ENCODE measurements around the gene SH3BP5. TPM values are rescaled to one million over a fixed set of nuclear protein-coding genes. Genes with fewer than 3 reads are reported as not detected.

SH3BP5 gene, protein sequence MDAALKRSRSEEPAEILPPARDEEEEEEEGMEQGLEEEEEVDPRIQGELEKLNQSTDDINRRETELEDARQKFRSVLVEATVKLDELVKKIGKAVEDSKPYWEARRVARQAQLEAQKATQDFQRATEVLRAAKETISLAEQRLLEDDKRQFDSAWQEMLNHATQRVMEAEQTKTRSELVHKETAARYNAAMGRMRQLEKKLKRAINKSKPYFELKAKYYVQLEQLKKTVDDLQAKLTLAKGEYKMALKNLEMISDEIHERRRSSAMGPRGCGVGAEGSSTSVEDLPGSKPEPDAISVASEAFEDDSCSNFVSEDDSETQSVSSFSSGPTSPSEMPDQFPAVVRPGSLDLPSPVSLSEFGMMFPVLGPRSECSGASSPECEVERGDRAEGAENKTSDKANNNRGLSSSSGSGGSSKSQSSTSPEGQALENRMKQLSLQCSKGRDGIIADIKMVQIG
- 10 to 100 TPM; 47.2 to 82.4 TPM for total RNA-seq

DNA sequence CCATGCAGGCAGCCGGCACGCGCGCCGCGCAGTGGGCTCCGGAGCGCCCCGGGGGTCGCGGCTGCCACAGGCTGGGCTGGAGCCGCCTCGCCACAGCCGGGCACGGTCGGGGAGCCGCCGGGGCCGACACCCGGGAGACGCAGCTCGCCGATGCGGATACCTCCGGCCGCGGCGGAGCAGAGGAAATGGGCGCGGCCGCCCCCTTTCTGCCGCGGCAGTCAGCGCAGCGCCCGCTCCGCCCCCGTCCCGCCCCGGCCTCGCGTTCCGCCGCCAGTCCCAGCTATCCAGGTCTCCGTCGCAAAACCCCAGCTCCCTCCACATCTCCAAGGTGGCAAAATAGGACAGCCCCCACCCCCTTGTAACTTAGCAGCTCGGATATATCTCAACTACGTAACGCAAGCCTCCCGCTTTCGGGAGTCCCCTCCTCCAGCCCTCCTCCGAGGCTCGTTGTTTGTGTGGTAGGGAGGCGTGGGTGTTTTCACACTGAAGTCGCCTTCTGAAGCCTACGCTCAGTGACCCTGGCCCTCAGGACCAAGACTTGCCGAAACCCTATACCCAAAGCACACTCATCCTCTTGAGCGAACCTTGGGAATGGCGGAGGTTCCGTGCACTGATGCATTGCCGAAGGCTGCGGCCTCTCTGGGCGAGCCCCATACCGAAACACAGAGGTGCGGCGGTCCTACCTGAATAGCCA, at the start of gene SH3BP5:
Gene SH3BP5 (minus strand): TSS at position 182 of the 694 bp plus-strand sequence. CDS start 178 bp downstream, at position 4.
- H3K4me1 ChIP-seq (ENCODE audit: control insufficient read depth in 1 of 2, low read depth in 2 of 2), result peaks cover 6 to 34% of the 10 kb centered on the region in 2 donors
- TF ChIP-seq, protein P1, sequence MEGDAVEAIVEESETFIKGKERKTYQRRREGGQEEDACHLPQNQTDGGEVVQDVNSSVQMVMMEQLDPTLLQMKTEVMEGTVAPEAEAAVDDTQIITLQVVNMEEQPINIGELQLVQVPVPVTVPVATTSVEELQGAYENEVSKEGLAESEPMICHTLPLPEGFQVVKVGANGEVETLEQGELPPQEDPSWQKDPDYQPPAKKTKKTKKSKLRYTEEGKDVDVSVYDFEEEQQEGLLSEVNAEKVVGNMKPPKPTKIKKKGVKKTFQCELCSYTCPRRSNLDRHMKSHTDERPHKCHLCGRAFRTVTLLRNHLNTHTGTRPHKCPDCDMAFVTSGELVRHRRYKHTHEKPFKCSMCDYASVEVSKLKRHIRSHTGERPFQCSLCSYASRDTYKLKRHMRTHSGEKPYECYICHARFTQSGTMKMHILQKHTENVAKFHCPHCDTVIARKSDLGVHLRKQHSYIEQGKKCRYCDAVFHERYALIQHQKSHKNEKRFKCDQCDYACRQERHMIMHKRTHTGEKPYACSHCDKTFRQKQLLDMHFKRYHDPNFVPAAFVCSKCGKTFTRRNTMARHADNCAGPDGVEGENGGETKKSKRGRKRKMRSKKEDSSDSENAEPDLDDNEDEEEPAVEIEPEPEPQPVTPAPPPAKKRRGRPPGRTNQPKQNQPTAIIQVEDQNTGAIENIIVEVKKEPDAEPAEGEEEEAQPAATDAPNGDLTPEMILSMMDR (IDR thresholded peaks at IDR 0.05), result peak; percentile 69
- H3K27ac ChIP-seq, result peak within 1 kb of the TSS; percentile 67 to 88
- peak within 1 kb of the TSS; percentile 95 for H3K4me3 ChIP-seq
- no peaks in the 10 kb centered on the region for H3K9me3 ChIP-seq
- H3K27me3 ChIP-seq (replicated peaks; ENCODE audit: insufficient read depth), result no peaks in the 10 kb centered on the region
- DNase-seq (ENCODE audit: low spot score) (no peak), ATAC-seq (ENCODE audit: insufficient number of reproducible peaks, low FRiP score, low read depth) (peak; percentile 61)
- H3K36me3 ChIP-seq, result no peaks in the 10 kb centered on the region

DNA sequence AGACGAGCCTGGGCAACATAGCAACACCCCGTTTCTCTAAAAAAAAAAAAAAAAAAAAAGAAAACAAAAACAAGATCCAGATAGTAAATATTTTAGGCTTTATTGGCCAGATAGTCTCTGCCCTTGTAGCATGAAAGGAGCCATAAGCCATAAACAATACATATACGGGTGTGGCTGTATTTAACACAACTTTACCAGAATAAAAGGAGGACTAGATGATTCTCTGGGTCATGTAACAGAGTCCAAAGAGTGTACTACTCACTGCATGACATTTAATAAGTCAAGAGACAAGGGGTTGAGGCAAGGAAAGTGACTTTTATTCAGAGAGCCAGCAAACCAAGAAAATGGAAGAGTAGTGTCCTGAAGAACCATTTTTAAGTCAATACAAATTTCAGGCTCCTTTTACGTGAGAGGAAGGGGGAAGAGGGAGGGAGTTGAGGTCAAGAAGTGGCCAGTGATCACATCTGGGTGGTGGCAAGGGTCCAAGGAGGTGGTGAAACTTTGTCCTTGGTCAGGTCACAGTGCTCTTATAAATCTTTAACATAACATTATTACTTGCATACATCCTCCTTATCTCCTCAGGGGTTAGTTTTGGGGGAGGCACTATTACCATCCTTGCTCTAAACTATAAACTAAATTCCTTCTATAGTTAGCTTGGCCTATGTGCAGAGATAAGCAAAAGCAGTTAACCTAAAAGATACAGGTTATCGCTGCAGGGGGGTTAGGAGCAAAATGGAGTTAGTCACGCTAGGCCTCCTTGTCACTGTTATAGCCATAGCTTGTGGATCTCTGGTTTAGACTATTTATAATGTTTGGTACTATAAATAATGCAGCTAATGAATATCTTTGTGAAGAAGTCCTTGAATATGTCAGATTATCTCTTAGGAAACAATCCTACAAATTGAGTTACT, 48.8 kb upstream of the SH3BP5 start:
- H3K27ac ChIP-seq, result no peak overlapping the region
- DNase-seq (ENCODE audit: low spot score) (no peak), ATAC-seq (ENCODE audit: insufficient number of reproducible peaks, low FRiP score, low read depth) (no peak)
- H3K4me1 ChIP-seq (ENCODE audit: control insufficient read depth in 1 of 2, low read depth in 2 of 2), result peaks cover 3 to 4% of the 10 kb centered on the region in 2 donors
- H3K9me3 ChIP-seq, result no peaks in the 10 kb centered on the region
- no peaks in the 10 kb centered on the region for H3K27me3 ChIP-seq (replicated peaks; ENCODE audit: insufficient read depth)
- H3K4me3 ChIP-seq, result no peak overlapping the region
- no peaks in the 10 kb centered on the region for H3K36me3 ChIP-seq
- TF ChIP-seq, protein P1 (IDR thresholded peaks at IDR 0.05), result no peak

DNA sequence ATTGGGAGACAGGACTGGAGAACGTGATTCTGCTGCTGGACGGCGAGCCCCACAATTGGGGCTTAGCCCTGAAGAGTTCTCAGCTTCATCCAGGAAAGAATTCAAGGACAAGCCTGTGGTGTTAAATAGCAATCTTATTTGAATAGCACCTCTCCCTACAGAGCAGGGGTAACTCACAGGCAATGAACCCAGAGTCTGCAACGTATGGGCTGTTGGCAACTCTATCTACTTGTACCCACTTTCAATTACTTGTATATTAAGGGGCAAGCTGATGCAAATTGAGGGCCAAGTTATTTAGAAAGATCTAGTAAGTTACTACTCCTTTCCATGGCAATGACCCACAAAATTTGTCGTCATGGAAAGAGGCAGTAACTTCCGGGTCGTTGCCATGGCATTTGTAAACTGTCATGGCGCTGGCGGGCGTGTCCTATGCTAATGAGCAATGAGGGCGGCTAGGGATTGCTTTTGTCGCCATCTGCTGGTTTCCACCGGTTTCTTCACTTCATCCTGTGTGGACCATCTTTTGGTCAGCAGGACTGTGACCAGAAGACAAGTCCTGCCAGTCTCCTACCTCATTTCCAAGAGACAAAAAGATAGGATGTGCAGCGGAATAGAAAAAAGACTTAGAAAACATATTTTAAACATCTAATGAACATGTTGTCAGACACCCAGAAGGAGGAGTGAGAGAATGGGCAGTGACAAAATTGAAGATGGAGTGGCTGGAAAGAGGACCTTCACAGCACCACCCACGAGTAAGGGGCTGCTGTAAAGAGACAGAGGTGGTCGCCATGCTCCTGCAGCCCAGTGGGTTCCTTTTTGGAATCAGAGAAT, 45.8 kb upstream of the SH3BP5 start:
- H3K4me1 ChIP-seq (ENCODE audit: control insufficient read depth in 1 of 2, low read depth in 2 of 2), result peaks cover 3 to 4% of the 10 kb centered on the region in 2 donors
- TF ChIP-seq, protein P1 (IDR thresholded peaks at IDR 0.05), result peak; percentile 82
- H3K36me3 ChIP-seq, result no peaks in the 10 kb centered on the region
- H3K27ac ChIP-seq, result peak overlapping the region; percentile 71 to 73
- peak overlapping the region; percentile 52 for H3K4me3 ChIP-seq
- ATAC-seq (ENCODE audit: insufficient number of reproducible peaks, low FRiP score, low read depth), result peak; percentile 97
- no peaks in the 10 kb centered on the region for H3K9me3 ChIP-seq
- DNase-seq (ENCODE audit: low spot score), result peak; percentile 93
- no peaks in the 10 kb centered on the region for H3K27me3 ChIP-seq (replicated peaks; ENCODE audit: insufficient read depth)

DNA sequence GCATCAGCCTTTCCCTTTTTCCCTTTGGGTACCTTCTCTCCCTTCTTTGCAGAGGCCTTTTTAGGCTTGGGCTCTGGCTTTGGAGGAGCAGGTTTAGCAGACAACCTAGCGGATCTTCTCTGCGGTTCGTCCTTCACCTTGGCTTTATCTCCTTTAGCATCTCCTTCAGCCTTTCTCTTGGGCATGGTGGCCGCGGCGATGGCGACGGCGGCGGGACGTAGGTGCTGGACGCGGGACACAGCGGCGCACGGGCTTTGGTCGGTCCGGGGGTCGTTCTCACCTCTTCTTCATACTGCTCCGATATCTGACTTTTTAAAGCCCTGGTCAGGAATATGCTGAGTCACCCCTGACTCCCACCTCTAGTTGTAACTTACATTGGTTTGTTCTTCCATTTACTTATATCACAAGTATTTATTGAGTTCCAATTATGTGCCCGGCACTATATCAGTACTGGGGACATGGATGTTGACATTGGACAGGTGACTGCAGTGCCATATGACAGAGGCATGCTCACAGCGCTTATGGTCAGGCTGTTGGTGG, 43.1 kb upstream of the SH3BP5 start:
- TF ChIP-seq, protein P1 (IDR thresholded peaks at IDR 0.05), result no peak
- ATAC-seq (ENCODE audit: insufficient number of reproducible peaks, low FRiP score, low read depth), result no peak

More for the DNA sequence above, 43.1 kb upstream of the SH3BP5 start:
- no peaks in the 10 kb centered on the region for H3K36me3 ChIP-seq
- no peak for DNase-seq (ENCODE audit: low spot score)
- no peak overlapping the region for H3K4me3 ChIP-seq
- no peaks in the 10 kb centered on the region for H3K9me3 ChIP-seq
- H3K4me1 ChIP-seq (ENCODE audit: control insufficient read depth in 1 of 2, low read depth in 2 of 2), result peaks cover 3 to 4% of the 10 kb centered on the region in 2 donors
- no peaks in the 10 kb centered on the region for H3K27me3 ChIP-seq (replicated peaks; ENCODE audit: insufficient read depth)
- H3K27ac ChIP-seq, result no peak overlapping the region
